IMR-90 (cell line): ENCODE data around the gene THSD8. TPM values are rescaled to one million over a fixed set of nuclear protein-coding genes. Genes with fewer than 3 reads are reported as not detected.
A peak's percentile ranks its signal among the peaks of the same experiment; 100 is the strongest.

Source experiments
- ATAC-seq: fragments of 200-7000 bp; cut with Tn5 transposase; 2 replicates; pipeline ENCODE4 v1.9.1; 2020; ENCODE audit warnings: low read depth, mild to moderate bottlenecking, moderate library complexity
- BruUV-seq: library from RNA; stranded (reverse); fragments of 400-500 nt; replicated peaks from 2 replicates; lab custom pipeline; 2021; lab: Mats Ljungman, UMichigan
- CTCF ChIA-PET: fragments of 300-600 bp; formaldehyde crosslinking; extraction: SDS; loops from one replicate; lab custom pipeline; 2021; ENCODE audit warnings: antibody characterized with exemption; lab: Yijun Ruan, JAX
- POLR2A ChIA-PET: fragments of 300-600 bp; sonication (Branson Sonifier 250); formaldehyde crosslinking; loops from one replicate; lab custom pipeline; 2022; ENCODE audit warnings: antibody characterized with exemption; ENCODE audit not compliant: unreplicated experiment; lab: Charles Lee
- DNase-seq: peaks from one replicate; pipeline ENCODE4 v3.0.0; 2013
- H2AFZ ChIP-seq: replicated peaks from 2 replicates; pipeline ENCODE3; 2013; ENCODE audit warnings: low read length, mild to moderate bottlenecking; ENCODE audit not compliant: poor library complexity
- H2AK5ac ChIP-seq: 2 replicates; pipeline ENCODE4 v1.6.1; 2013; ENCODE audit warnings: low read depth, low read length, inconsistent platforms
- H2AK9ac ChIP-seq: replicated peaks from 2 replicates; pipeline ENCODE3; 2013; ENCODE audit warnings: mild to moderate bottlenecking, low read depth, low read length, moderate library complexity; ENCODE audit not compliant: poor library complexity
- H2BK120ac ChIP-seq: 2 replicates; pipeline ENCODE4 v1.6.1; 2013; ENCODE audit warnings: low read depth, low read length, inconsistent platforms
- H2BK15ac ChIP-seq: 3 replicates; pipeline ENCODE4 v1.6.1; 2013; ENCODE audit warnings: low read depth, low read length, inconsistent platforms
- H2BK20ac ChIP-seq: 2 replicates; pipeline ENCODE4 v1.6.1; 2013; ENCODE audit warnings: low read depth, mild to moderate bottlenecking, inconsistent platforms, low read length, moderate library complexity
- H2BK5ac ChIP-seq: 2 replicates; pipeline ENCODE4 v1.6.1; 2013; ENCODE audit warnings: mild to moderate bottlenecking, low read depth, low read length, inconsistent platforms; ENCODE audit not compliant: poor library complexity, severe bottlenecking
- H3K14ac ChIP-seq: replicated peaks from 2 replicates; pipeline ENCODE4 v1.6.1; 2013; ENCODE audit warnings: low read depth, low read length, inconsistent platforms
- H3K18ac ChIP-seq: 2 replicates; pipeline ENCODE4 v1.6.1; 2013; ENCODE audit warnings: low read depth, low read length, control low read depth
- H3K23ac ChIP-seq: 2 replicates; pipeline ENCODE4 v1.6.1; 2013; ENCODE audit warnings: low read depth, low read length, inconsistent platforms
- H3K27ac ChIP-seq: 2 replicates; pipeline ENCODE4 v1.5.1; 2013; ENCODE audit warnings: mild to moderate bottlenecking, control low read depth, low read length; ENCODE audit not compliant: insufficient read depth
- H3K27me3 ChIP-seq: 2 replicates; pipeline ENCODE4 v1.6.1; 2013; ENCODE audit warnings: low read length; ENCODE audit not compliant: control insufficient read depth, insufficient read depth
- H3K36me3 ChIP-seq: 2 replicates; pipeline ENCODE4 v1.6.1; 2013; ENCODE audit warnings: low read length, mixed read lengths; ENCODE audit not compliant: control insufficient read depth, insufficient read depth
- H3K4ac ChIP-seq: 2 replicates; pipeline ENCODE4 v1.6.1; 2013; ENCODE audit warnings: low read depth, low read length, inconsistent platforms
- H3K4me1 ChIP-seq: 2 replicates; pipeline ENCODE4 v1.6.1; 2013; ENCODE audit warnings: low read length, mixed read lengths; ENCODE audit not compliant: control insufficient read depth, insufficient read depth
- H3K4me2 ChIP-seq: 2 replicates; pipeline ENCODE4 v1.6.1; 2013; ENCODE audit warnings: low read depth, mild to moderate bottlenecking, control low read depth, low read length, moderate library complexity
- H3K4me3 ChIP-seq: 2 replicates; pipeline ENCODE4 v1.5.1; 2013; ENCODE audit warnings: low read depth, mild to moderate bottlenecking, control low read depth, low read length, moderate library complexity; ENCODE audit not compliant: insufficient read depth
- H3K56ac ChIP-seq: 2 replicates; pipeline ENCODE4 v1.6.1; 2013; ENCODE audit warnings: low read length, inconsistent platforms; ENCODE audit not compliant: insufficient read depth; ENCODE audit errors: extremely low read depth
- H3K79me1 ChIP-seq, 2 experiments: 2 replicates each; pipeline ENCODE4 v1.6.1; 2013; ENCODE audit warnings: low read length in 2 of 2, inconsistent platforms in 1 of 2, low read depth in 1 of 2
- H3K9ac ChIP-seq: 2 replicates; pipeline ENCODE4 v1.6.1; 2013; ENCODE audit warnings: low read depth, low read length, control low read depth
- H3K9me1 ChIP-seq: 2 replicates; pipeline ENCODE4 v1.6.1; 2013; ENCODE audit warnings: low read length, inconsistent platforms; ENCODE audit not compliant: insufficient read depth
- H3K9me3 ChIP-seq: 2 replicates; pipeline ENCODE4 v1.6.1; 2013; ENCODE audit warnings: low read length; ENCODE audit not compliant: control insufficient read depth, insufficient read depth
- H4K20me1 ChIP-seq: 2 replicates; pipeline ENCODE4 v1.6.1; 2013; ENCODE audit warnings: low read length, inconsistent platforms; ENCODE audit not compliant: insufficient read depth
- H4K5ac ChIP-seq: 2 replicates; pipeline ENCODE4 v1.6.1; 2013; ENCODE audit warnings: mild to moderate bottlenecking, low read depth, low read length, control low read depth
- H4K8ac ChIP-seq, 2 experiments: 2 replicates each; pipeline ENCODE4 v1.6.1; 2013; ENCODE audit warnings: low read depth in 2 of 2, low read length in 2 of 2, control low read depth in 1 of 2, inconsistent platforms in 1 of 2
- H4K91ac ChIP-seq: 2 replicates; pipeline ENCODE4 v1.6.1; 2013; ENCODE audit warnings: low read depth, low read length, inconsistent platforms; ENCODE audit not compliant: insufficient read depth
- BHLHE40 ChIP-seq: fragments of 150-350 bp; IDR thresholded peaks from 2 replicates; pipeline ENCODE4 v1.6.1; 2016; ENCODE audit warnings: mild to moderate bottlenecking, low read depth, low read length
- CEBPB ChIP-seq: IDR thresholded peaks from 2 replicates; pipeline ENCODE4 v1.6.1; 2012; ENCODE audit warnings: low read depth, low read length, improper control_type of control experiment
- CHD1 ChIP-seq: IDR thresholded peaks from 2 replicates; pipeline ENCODE4 v1.6.1; 2012; ENCODE audit warnings: low read depth, low read length, improper control_type of control experiment
- CTCF ChIP-seq: conservative IDR thresholded peaks from 2 replicates; pipeline ENCODE4 v1.5.1; 2012; ENCODE audit warnings: mild to moderate bottlenecking, low read depth, low read length, improper control_type of control experiment
- ELK1 ChIP-seq: fragments of 150-350 bp; IDR thresholded peaks from 2 replicates; pipeline ENCODE4 v1.6.1; 2016; ENCODE audit warnings: low read depth, mild to moderate bottlenecking, low read length, moderate library complexity, borderline replicate concordance
- FOS ChIP-seq: fragments of 150-350 bp; IDR thresholded peaks from 2 replicates; pipeline ENCODE4 v1.6.1; 2016; ENCODE audit warnings: low read depth, low read length
- MAFK ChIP-seq: IDR thresholded peaks from 2 replicates; pipeline ENCODE4 v1.6.1; 2012; ENCODE audit warnings: low read depth, low read length, improper control_type of control experiment
- MXI1 ChIP-seq: IDR thresholded peaks from 2 replicates; pipeline ENCODE4 v1.6.1; 2012; ENCODE audit warnings: low read depth, mild to moderate bottlenecking, low read length, moderate library complexity, borderline replicate concordance
- NFE2L2 ChIP-seq: fragments of 150-350 bp; IDR thresholded peaks from 2 replicates; pipeline ENCODE4 v1.6.1; 2016; ENCODE audit warnings: low read depth, mild to moderate bottlenecking, low read length
- POLR2A ChIP-seq: IDR thresholded peaks from 2 replicates; pipeline ENCODE4 v1.6.1; 2012; ENCODE audit warnings: mild to moderate bottlenecking, low read depth, low read length
- RAD21 ChIP-seq: IDR thresholded peaks from 2 replicates; pipeline ENCODE4 v1.6.1; 2012; ENCODE audit warnings: low read length, improper control_type of control experiment
- SMC3 ChIP-seq: fragments of 150-350 bp; IDR thresholded peaks from 2 replicates; pipeline ENCODE4 v1.6.1; 2016; ENCODE audit warnings: low read depth, mild to moderate bottlenecking, antibody characterized with exemption, low read length, moderate library complexity
- USF2 ChIP-seq: fragments of 150-350 bp; IDR thresholded peaks from 2 replicates; pipeline ENCODE4 v1.6.1; 2017; ENCODE audit warnings: mild to moderate bottlenecking, antibody characterized with exemption, low read length, low read depth
- WGBS, 2 experiments: methylation state at CpG; one replicate each; pipeline versions ENCODE4 v1.1.5 to v1.1.7; 2013; ENCODE audit warnings: missing lambda C conversion rate in 2 of 2; ENCODE audit not compliant: insufficient read length in 1 of 2; ENCODE audit errors: extremely low coverage in 2 of 2; 5-methylcytosine and 5-hydroxymethylcytosine counted together
- dilution Hi-C: fragments of 300-500 bp; cut with HindIII; formaldehyde crosslinking; loops from one replicate; pipeline ENCODE4 v1.14.3; 2018; ENCODE audit warnings: low sequenced_read_pairs; ENCODE audit not compliant: unreplicated experiment
- in situ Hi-C: fragments of 300-500 bp; cut with MboI; formaldehyde crosslinking; loops from 3 replicates; pipeline ENCODE4 v1.14.3; 2019; ENCODE audit warnings: low sequenced_read_pairs, inconsistent platforms, mixed read lengths
- intact Hi-C: fragments of 100-400 bp; cut with micrococcal nuclease; formaldehyde crosslinking; loops from 2 replicates; pipeline ENCODE4 v1.10.0; 2022
- polyA plus RNA-seq, 3 experiments: library from polyadenylated mRNA; depleted of rRNA; stranded (reverse); fragments of >200 nt; gene quantifications; 2 replicates each; pipeline ENCODE4 v1.2.3, GENCODE V29; 2012; ENCODE audit warnings: low replicate concordance in 1 of 3
- total RNA-seq: library from RNA; depleted of rRNA; stranded (reverse); fragments of >200 nt; gene quantifications from 2 replicates; pipeline ENCODE4 v1.2.3, GENCODE V29; 2012

THSD8 gene
- total and polyA plus RNA-seq, 2 of the 4 experiments (the other 2 are of a cell fraction), result 0.68 TPM; not detected in 1

- H4K8ac ChIP-seq, result peak overlapping the region; percentile 92 to 98
- peaks cover 3% of the 10 kb centered on the region; the same call in 1 of the 2 replicates for H4K20me1 ChIP-seq
- peak overlapping the region; percentile 89 for H3K27ac ChIP-seq
- peak overlapping the region; percentile 50 for H3K4me3 ChIP-seq
- peak overlapping the region; percentile 99 for H3K14ac ChIP-seq
- dilution Hi-C loops, result no loop called here
- peak overlapping the region; percentile 90 for H2BK120ac ChIP-seq
- H2BK20ac ChIP-seq, result peak overlapping the region; percentile 91
- H2BK15ac ChIP-seq, result peak overlapping the region; percentile 94; the same call in 2 of the 3 replicates
- WGBS, 2 experiments, result 0% methylated on average over 11 of the region's 88 CpGs; no CpG with 5 or more reads in 1 of the 2 experiments
- DNase-seq (peak; percentile 85), ATAC-seq (peak; percentile 62)
- H2AFZ ChIP-seq, result peak overlapping the region; percentile 97
- H2BK5ac ChIP-seq, result peak overlapping the region; percentile 95
- H2AK5ac ChIP-seq, result peak overlapping the region; percentile 99
- no peaks in the 10 kb centered on the region for H3K9me3 ChIP-seq
- H4K5ac ChIP-seq, result peak overlapping the region; percentile 96
- peak overlapping the region; percentile 97 for H4K91ac ChIP-seq
- peaks cover 0 to 39% of the 10 kb centered on the region in 2 experiments; a peak in 3 of 4 replicates for H3K79me1 ChIP-seq
- intact Hi-C loops, result no loop called here
- H3K27me3 ChIP-seq, result no peaks in the 10 kb centered on the region
- H2AK9ac ChIP-seq, result peak overlapping the region; percentile 98
- BruUV-seq, result no TSS peak
- peak overlapping the region; percentile 99 for H3K18ac ChIP-seq
- ChIA-PET CTCF (interaction anchor here (1.0 to 1.4 kb wide), 3 partner anchors 13 to 65 kb away, joined by 3 to 5 read pairs (median 3); no protein-coding TSS in a partner anchor), POLR2A (interaction anchor here (0.6 to 1.6 kb wide), 2 partner anchors 9 to 82 kb away, joined by 3 to 11 read pairs; partner anchors contain the start of gene JUNB)
- peak overlapping the region; percentile 82 for H3K56ac ChIP-seq
- H3K9ac ChIP-seq, result peak overlapping the region; percentile 79
- peak overlapping the region; percentile 96 for H3K4me2 ChIP-seq
- H3K23ac ChIP-seq, result peak overlapping the region; percentile 92
- in situ Hi-C loops, result loop anchor here (25.0 kb wide), 1 partner anchor 1055 kb away; no protein-coding TSS in a partner anchor
- no peaks in the 10 kb centered on the region for H3K36me3 ChIP-seq
- H3K4me1 ChIP-seq, result peaks cover 49% of the 10 kb centered on the region
- H3K9me1 ChIP-seq, result peaks cover 36% of the 10 kb centered on the region
- peak overlapping the region; percentile 100 for H3K4ac ChIP-seq
- TF ChIP-seq NFE2L2, result 0 out of 2 replicates have a peak, but pooled peaks have one; percentile 12
- no peak for TF ChIP-seq RAD21
- TF ChIP-seq CHD1, result 0 out of 2 replicates have a peak, but pooled peaks have one; percentile 12
- 0 out of 2 replicates have a peak, but pooled peaks have one; percentile 12 for TF ChIP-seq CTCF
- peak; percentile 97 for TF ChIP-seq FOS
- TF ChIP-seq MXI1, result peak; percentile 73
- no peak for TF ChIP-seq MAFK
- no peak for TF ChIP-seq ELK1
- TF ChIP-seq CEBPB, result no peak
- peak; percentile 59 for TF ChIP-seq USF2
- TF ChIP-seq SMC3, result no peak
- peak; percentile 24; the same call in 1 of the 2 replicates for TF ChIP-seq POLR2A
- TF ChIP-seq BHLHE40, result peak; percentile 83
Measured at GRCh38 chr19:12782424-12783290, 19.2 kb upstream of the THSD8 start.
